Parathyroid adenoma (tissue), 2 donors: ENCODE data around the gene KRT86.
"Not testable (repeated sequence)": the region's sequence is repeated elsewhere in the genome, so short reads cannot be mapped to it uniquely, and the experiment has no call there.

Source experiments
- H2AFZ ChIP-seq: fragments of 300-600 bp; sonication (generic); one replicate; pipeline ENCODE4 v1.7.0; 2017; ENCODE audit warnings: antibody characterized with exemption, mild to moderate bottlenecking
- H3K27ac ChIP-seq: fragments of 300-600 bp; sonication (generic); one replicate; pipeline ENCODE4 v1.7.0; 2017
- H3K27me3 ChIP-seq: fragments of 300-600 bp; sonication (generic); one replicate; pipeline ENCODE4 v1.7.0; 2017; ENCODE audit warnings: low read length; ENCODE audit not compliant: control insufficient read depth, insufficient read depth
- H3K36me3 ChIP-seq: fragments of 300-600 bp; sonication (generic); one replicate; pipeline ENCODE4 v1.7.0; 2017; ENCODE audit warnings: low read length; ENCODE audit not compliant: control insufficient read depth, insufficient read depth
- H3K4me1 ChIP-seq: fragments of 300-600 bp; sonication (generic); one replicate; pipeline ENCODE4 v1.7.0; 2017; ENCODE audit warnings: control low read depth
- H3K4me2 ChIP-seq: fragments of 300-600 bp; sonication (generic); one replicate; pipeline ENCODE4 v1.7.0; 2017; ENCODE audit warnings: low read length
- H3K4me3 ChIP-seq: fragments of 300-600 bp; sonication (generic); one replicate; pipeline ENCODE4 v1.7.0; 2017; ENCODE audit warnings: low read depth, low read length
- H3K79me2 ChIP-seq: fragments of 300-600 bp; sonication (generic); one replicate; pipeline ENCODE4 v1.7.0; 2017; ENCODE audit warnings: control low read depth
- H3K9ac ChIP-seq: fragments of 300-600 bp; sonication (generic); one replicate; pipeline ENCODE4 v1.7.0; 2017; ENCODE audit warnings: mild to moderate bottlenecking
- H3K9me3 ChIP-seq: fragments of 300-600 bp; sonication (generic); one replicate; pipeline ENCODE4 v1.7.0; 2017; ENCODE audit warnings: low read length; ENCODE audit not compliant: control insufficient read depth
- TF ChIP-seq, protein P1 (sequence below): fragments of 300-600 bp; sonication (generic); IDR thresholded peaks from one replicate; pipeline ENCODE4 v1.7.0; 2017; ENCODE audit warnings: antibody characterized with exemption, mild to moderate bottlenecking
- donor health status: primary hyperparathyroidism.

The KRT86 gene

GRCh38 chr12:52298677-52299190 is 24.3 kb downstream of the KRT86 start:
- TF ChIP-seq, protein P1, sequence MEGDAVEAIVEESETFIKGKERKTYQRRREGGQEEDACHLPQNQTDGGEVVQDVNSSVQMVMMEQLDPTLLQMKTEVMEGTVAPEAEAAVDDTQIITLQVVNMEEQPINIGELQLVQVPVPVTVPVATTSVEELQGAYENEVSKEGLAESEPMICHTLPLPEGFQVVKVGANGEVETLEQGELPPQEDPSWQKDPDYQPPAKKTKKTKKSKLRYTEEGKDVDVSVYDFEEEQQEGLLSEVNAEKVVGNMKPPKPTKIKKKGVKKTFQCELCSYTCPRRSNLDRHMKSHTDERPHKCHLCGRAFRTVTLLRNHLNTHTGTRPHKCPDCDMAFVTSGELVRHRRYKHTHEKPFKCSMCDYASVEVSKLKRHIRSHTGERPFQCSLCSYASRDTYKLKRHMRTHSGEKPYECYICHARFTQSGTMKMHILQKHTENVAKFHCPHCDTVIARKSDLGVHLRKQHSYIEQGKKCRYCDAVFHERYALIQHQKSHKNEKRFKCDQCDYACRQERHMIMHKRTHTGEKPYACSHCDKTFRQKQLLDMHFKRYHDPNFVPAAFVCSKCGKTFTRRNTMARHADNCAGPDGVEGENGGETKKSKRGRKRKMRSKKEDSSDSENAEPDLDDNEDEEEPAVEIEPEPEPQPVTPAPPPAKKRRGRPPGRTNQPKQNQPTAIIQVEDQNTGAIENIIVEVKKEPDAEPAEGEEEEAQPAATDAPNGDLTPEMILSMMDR = no peak
- Histone ChIP-seq H3K4me2 (no peak overlapping the region), H3K4me1 (no peaks in the 10 kb centered on the region), H3K27ac (no peak overlapping the region), H2AFZ (no peak overlapping the region), H3K27me3 (no peaks in the 10 kb centered on the region), H3K9ac (no peak overlapping the region), H3K36me3 (no peaks in the 10 kb centered on the region), H3K79me2 (no peaks in the 10 kb centered on the region), H3K9me3 (no peaks in the 10 kb centered on the region), H3K4me3 (no peak overlapping the region)

DNA sequence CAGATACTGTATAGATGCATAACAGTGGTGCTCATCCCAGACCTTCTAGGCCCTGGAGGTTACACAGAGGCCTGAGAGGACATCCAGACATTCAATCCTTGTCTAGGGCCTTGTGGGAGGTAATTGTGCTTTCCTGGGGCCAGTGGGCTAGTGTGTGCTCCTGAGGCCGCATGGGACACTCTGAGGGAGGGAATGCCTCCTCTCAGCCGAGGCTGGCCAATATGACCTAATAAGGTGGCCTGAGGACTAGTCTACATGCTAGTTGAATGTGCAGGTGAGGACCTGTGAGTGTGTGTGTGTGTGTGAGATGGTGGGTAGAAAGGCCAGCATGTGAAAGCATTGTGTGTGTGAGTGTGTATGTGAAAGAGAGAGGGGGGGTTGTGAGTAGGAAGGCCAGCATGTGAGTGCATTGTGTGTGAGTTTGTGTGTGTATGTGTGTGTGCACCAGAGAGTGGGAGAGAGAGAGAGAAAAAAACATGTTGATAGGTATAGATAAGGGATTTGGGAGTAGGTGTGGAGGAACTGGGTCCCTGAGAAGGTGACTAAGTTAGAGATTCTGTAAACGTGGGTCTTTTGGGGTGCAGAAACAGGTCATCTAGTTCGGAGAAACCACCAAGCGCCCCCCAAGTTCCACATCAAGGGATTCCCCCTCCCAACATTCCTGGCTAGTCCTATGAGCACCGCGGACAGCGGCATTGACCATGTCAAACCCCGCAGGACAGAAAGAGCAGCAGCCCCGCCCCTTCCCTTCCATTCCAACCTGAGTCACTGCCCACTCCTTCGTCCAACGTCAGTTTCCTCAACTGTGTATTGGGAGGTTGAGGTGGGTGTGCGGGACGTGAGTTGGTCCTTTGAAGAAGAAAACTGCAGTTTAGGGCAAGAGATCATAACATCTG is 26.6 kb downstream of the KRT86 start:
- Histone ChIP-seq H3K27ac (no peak overlapping the region), H3K36me3 (no peaks in the 10 kb centered on the region), H3K4me3 (no peak overlapping the region), H3K79me2 (no peaks in the 10 kb centered on the region), H3K4me2 (no peak overlapping the region), H3K4me1 (no peaks in the 10 kb centered on the region), H3K9me3 (no peaks in the 10 kb centered on the region), H2AFZ (no peak overlapping the region), H3K27me3 (no peaks in the 10 kb centered on the region), H3K9ac (no peak overlapping the region)
- TF ChIP-seq, protein P1 = no peak

DNA sequence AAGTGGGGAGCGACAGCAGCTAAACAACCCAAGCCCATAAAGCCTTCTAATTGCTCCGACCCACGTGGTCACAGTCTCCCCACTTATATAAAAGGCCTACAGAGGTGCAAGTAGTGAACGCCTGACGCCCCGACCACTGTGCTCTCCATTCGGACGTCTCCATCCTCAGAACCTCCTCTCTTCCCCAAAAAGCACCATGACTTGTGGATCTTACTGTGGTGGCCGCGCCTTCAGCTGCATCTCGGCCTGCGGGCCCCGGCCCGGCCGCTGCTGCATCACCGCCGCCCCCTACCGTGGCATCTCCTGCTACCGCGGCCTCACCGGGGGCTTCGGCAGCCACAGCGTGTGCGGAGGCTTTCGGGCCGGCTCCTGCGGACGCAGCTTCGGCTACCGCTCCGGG is 27.3 kb downstream of the KRT86 start:
- H3K79me2 ChIP-seq, H3K4me3 ChIP-seq, H3K9ac ChIP-seq, H3K9me3 ChIP-seq, H3K4me1 ChIP-seq, H3K36me3 ChIP-seq, H2AFZ ChIP-seq, H3K27me3 ChIP-seq, H3K4me2 ChIP-seq, H3K27ac ChIP-seq: not testable (repeated sequence)

DNA sequence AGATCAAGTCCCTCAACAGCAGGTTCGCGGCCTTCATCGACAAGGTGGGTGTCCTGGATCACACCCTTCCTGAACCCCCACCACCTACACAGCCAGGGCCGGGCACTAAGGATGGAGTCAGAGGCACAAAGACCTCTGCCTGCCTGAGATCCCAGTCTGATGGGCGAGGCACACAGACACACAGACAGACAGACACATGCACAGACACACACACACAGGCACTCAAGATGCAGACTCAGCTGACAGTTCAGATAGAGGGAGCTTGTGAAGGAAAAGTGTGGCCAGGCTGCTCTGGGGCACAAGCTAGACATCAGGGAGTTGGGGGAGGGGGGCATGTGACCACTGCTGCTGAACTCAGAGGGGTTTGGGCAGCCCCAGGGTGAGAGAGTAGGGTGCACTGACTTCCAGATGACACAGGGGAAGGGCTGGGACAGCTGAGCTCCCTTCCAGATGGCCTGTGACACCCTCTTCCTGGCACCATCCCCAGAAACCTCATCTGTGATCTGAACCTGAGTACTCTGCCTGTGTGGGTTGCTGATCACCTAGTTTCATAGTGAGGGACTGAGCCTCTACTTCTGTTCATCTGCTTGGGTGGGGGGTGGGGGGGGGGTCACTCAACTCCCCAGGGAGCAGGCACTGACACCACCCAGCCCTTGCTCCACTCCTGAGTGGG is 27.9 kb downstream of the KRT86 start:
- H2AFZ ChIP-seq, H3K4me3 ChIP-seq, H3K27ac ChIP-seq, H3K4me1 ChIP-seq, H3K36me3 ChIP-seq, H3K9ac ChIP-seq, H3K9me3 ChIP-seq, H3K79me2 ChIP-seq, H3K27me3 ChIP-seq, H3K4me2 ChIP-seq: not testable (repeated sequence)

DNA sequence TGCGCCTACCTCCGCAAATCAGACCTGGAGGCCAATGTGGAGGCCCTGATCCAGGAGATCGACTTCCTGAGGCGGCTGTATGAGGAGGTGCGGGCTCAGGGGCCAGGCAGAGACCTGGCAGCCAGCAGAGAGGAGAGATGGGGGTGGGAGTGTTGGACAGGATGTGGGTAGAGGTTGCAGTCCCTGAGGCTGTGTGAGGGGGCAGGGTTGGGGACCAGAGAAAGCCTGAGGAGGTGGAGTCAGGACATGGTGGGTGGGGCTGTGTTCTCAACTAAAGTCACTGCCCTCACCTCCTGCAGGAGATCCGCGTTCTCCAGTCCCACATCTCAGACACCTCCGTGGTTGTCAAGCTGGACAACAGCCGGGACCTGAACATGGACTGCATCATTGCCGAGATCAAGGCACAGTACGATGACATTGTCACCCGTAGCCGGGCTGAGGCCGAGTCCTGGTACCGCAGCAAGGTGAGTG is 30.5 kb downstream of the KRT86 start:
- not testable (repeated sequence) for H3K4me1 ChIP-seq, H3K36me3 ChIP-seq, H3K27ac ChIP-seq, H3K4me2 ChIP-seq, H3K27me3 ChIP-seq, H3K79me2 ChIP-seq, H3K4me3 ChIP-seq, H3K9ac ChIP-seq, H3K9me3 ChIP-seq
- H2AFZ ChIP-seq = peak overlapping the region; percentile 35
